GM19452 (cell line): Measurements from ENCODE around the gene FAXC.
"Not testable (repeated sequence)": the region's sequence is repeated elsewhere in the genome, so short reads cannot be mapped to it uniquely, and the experiment has no call there.

Source experiments
- ATAC-seq: cut with Tn5 transposase; IDR thresholded peaks from one replicate; pipeline ENCODE4 v1.9.1; 2021; ENCODE audit not compliant: unreplicated experiment

The FAXC gene

DNA sequence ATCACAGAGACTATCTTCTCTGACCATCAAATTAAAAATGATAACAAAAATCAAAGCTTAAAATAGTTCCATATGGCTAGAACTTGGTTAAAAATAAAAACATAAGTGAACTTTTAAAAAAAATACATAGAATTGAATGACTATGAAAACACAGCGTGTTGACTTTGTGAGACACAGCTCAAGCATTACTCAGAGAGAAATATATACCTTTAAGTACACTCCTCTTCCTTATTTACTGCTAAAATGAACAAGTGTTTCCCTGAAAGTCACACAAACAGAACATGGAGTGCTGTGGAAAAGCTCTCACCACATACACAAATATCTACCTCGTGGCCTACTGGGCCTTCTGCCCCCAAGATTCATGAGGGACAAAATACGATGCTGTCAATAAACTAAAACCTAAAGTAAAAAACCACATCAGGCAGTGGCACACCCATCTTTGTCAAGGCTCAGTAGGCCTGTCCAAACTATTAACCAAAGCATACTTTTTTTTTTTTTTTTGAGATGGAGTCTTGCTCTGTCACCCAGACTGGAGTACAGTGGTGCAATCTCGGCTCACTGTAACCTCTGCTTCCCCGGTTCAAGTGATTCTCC, 7.5 kb downstream of the FAXC start:
- ATAC-seq = no peak

DNA sequence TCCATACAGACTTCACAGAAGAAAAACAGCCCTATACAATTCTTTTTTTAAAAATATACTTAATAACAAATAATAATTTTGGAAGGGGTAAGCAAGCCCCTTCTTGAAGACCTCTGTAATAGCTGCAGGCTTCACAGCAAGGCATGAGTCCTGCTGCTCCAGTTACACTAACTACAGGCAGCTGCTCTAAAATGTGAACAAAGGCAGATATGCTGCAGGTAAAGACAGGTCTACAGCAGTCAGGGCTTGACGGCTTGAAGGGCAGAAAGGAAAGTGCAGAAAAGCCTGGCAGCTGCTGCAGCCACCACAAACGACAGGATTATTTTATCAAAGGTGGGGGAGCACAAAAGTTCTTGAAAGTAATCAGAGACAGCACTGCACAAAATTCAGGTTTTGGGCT, 11.3 kb downstream of the FAXC start:
- ATAC-seq = no peak

GRCh38 chr6:99335298-99335697, 14.2 kb downstream of the FAXC start:
- ATAC-seq = not testable (repeated sequence)

GRCh38 chr6:99334526-99335127, 14.8 kb downstream of the FAXC start:
- peak; percentile 30 for ATAC-seq

DNA sequence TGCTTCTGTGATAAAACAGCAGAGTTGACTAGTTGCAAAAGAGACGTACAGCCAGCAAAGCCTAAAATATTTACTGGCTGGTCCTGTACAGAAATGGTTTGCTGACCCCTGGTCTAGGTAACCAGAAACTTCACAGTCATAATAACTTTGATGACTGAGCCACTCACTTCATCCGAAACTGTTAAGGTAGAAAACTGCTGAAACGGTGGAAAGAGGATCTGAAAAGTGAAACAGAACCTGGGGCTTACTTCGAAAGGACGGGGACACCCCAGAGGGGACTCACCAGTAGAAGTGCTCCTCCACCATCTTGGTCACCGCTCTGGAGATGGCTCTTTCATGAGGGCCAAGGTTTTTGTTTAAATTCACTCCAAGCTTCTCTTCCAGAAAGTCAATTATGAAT, 16.4 kb downstream of the FAXC start:
- ATAC-seq = peak; percentile 92

DNA sequence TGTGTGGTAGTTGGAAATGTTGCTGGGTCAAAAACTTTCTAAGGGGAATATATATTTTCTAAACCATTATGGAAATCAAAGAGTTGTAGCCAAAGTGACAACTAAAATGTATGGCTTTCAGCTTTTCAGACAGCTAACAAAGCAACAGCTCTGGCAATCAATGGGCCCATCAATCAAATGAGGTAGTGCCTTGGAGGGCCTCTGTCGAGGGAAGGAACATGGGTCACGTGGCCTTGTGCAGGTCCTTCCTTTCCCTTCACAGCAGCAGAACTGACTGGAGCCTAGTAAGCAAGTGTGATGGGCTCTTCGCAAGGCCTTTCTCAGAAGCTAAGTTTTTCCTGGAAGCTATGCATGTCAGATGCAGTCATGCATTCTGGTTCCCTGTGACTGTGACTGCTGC, 17.9 kb downstream of the FAXC start:
- ATAC-seq = no peak

GRCh38 chr6:99330159-99330558, 19.3 kb downstream of the FAXC start:
- peak; percentile 66 for ATAC-seq

GRCh38 chr6:99324996-99325395, 24.5 kb downstream of the FAXC start:
- no peak for ATAC-seq

- no peak for ATAC-seq
Observed at GRCh38 chr6:99318566-99318965, 30.9 kb downstream of the FAXC start.

- ATAC-seq = no peak
Observed at GRCh38 chr6:99312354-99312753, 37.1 kb downstream of the FAXC start.

GRCh38 chr6:99310553-99310952, 38.9 kb downstream of the FAXC start:
- no peak for ATAC-seq

GRCh38 chr6:99309557-99309956, 39.9 kb downstream of the FAXC start:
- ATAC-seq = no peak

GRCh38 chr6:99308788-99309187, 40.7 kb downstream of the FAXC start:
- ATAC-seq = no peak

DNA sequence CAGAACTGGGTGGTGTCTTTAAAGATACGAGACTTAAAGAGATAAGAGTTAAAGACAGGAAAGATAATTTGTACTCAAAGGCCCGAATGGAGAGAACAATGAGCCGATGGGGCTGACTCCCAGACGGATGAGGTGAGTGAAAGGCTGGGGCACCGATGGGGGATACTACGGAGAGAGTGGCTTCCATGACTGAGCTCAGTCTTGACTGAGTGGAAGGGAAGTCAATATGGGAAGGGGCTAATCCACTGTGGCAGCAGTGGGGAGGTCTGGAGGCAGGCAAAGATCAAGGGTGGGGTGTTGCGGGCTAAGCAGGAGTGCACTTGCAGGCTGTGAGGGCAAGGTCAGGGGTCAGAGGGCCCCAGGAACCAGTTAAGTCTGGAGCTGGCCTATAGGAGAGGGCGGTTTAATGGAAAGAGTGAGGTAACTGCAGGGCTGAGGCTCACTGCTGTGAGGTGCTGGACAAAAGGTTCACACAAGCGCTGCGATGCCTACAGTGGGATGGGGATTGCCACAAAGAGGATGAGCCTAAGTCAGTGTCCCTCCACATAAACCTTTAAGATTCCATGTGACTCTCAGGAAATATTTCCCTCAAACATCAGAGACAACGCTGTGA, 42.1 kb downstream of the FAXC start:
- no peak for ATAC-seq

- ATAC-seq = no peak
Observed at GRCh38 chr6:99306341-99306740, 43.1 kb downstream of the FAXC start.

GRCh38 chr6:99305021-99305554, 44.4 kb downstream of the FAXC start:
- ATAC-seq = no peak

DNA sequence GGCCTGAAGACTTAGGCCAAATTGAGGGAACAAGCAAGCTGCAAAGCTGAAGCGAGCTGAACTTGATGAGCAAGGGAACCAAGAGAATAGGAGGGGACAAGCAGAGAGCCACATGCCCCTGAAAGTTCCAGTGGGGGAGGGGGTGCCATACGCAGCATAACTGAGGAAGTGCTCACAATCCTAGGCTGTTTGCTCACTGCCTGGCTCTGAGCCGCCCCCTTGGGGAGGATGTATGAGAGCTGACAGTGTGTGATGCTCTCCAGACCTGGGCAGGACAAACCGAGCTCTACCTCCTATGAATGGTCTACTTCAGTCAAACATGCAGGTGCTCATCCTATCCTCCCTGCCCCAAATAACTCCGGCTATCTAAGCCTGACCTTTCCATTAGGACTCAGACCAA, 52.1 kb downstream of the FAXC start:
- ATAC-seq = no peak

DNA sequence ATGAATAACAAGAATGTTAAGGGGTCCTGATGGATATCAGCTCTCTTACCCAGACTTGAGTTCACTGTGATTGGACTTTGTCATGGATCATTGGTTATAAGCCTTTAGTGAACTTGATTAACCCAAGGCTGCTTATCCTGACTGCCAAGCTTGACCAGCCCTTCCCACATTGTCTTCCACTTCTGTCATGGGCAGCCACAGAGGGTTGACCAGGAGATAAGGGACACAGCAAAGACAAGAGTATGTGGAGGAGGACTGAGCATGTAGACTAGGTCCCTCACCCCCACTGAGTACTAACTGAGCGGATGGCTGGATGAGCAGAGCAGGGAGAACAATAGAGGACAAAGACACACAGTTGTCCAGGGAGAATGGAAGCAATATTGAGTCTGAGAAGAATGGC, 52.5 kb downstream of the FAXC start:
- ATAC-seq = no peak

DNA sequence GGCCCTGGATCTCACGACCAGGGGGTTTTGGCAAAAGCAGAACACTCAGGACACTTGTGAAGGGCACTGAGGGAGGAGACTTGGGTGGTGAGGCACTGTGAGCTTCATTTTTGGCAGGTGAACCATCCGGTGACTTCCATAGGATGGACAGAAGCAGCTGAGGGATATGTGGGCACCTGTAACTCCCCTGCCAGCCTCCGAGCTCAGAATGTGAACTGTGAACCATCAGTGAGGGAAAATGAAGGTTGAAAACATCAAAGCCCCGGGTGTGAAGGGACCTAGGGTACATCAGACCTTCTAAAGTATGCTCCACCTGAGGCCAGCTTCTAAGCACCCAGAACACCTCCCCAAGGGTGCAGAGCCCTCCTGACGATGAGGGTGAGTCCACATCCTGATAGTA, 53.2 kb downstream of the FAXC start:
- no peak for ATAC-seq

- no peak for ATAC-seq
Observed at GRCh38 chr6:99295276-99295675, 54.2 kb downstream of the FAXC start.

GRCh38 chr6:99294786-99295185, 54.7 kb downstream of the FAXC start:
- ATAC-seq = no peak

GRCh38 chr6:99289701-99290100, 59.8 kb downstream of the FAXC start:
- no peak for ATAC-seq
